Thoracic aorta (tissue), 2 donors: ENCODE measurements around the gene PDLIM4. TPM values are rescaled to one million over a fixed set of nuclear protein-coding genes. Genes with fewer than 3 reads are reported as not detected.

ENCODE experiments used
- ATAC-seq: fragments of 150-250 bp; one replicate; pipeline ENCODE4 v1.8.0; 2017; ENCODE audit warnings: low read depth; ENCODE audit not compliant: insufficient number of reproducible peaks, low FRiP score
- DNase-seq: peaks from one replicate; pipeline ENCODE4 v3.0.0-alpha.2; 2020; ENCODE audit warnings: low spot score
- H3K27ac ChIP-seq, 2 donors: fragments of 200-600 bp; sonication (generic); 1 replicate in 1 of 2; 2 replicates in 1 of 2; pipeline ENCODE4 v1.5.1; 2016; ENCODE audit warnings: mild to moderate bottlenecking in 2 of 2, moderate library complexity in 2 of 2
- H3K27me3 ChIP-seq: fragments of 200-600 bp; sonication (generic); replicated peaks from 2 replicates; pipeline ENCODE4 v1.6.0; 2016; ENCODE audit warnings: mild to moderate bottlenecking; ENCODE audit not compliant: insufficient read depth
- H3K36me3 ChIP-seq: fragments of 200-600 bp; sonication (generic); one replicate; pipeline ENCODE4 v1.5.1; 2016
- H3K4me1 ChIP-seq, 2 donors: fragments of 200-600 bp; sonication (generic); 1 replicate in 1 of 2; 2 replicates in 1 of 2; pipeline versions ENCODE4 v1.5.1 to v1.6.0; 2016; ENCODE audit warnings: low read depth in 2 of 2, mild to moderate bottlenecking in 1 of 2; ENCODE audit not compliant: control insufficient read depth in 1 of 2
- H3K4me3 ChIP-seq: fragments of 200-600 bp; sonication (generic); 2 replicates; pipeline ENCODE4 v1.5.1; 2016; ENCODE audit warnings: mild to moderate bottlenecking
- H3K9me3 ChIP-seq: fragments of 200-600 bp; sonication (generic); 2 replicates; pipeline ENCODE4 v1.5.1; 2016
- total RNA-seq, 2 donors: library from RNA; depleted of rRNA; stranded (reverse); fragments of >200 nt; gene quantifications; one replicate each; pipeline versions ENCODE4 v1.1.0 to v1.2.3, GENCODE V29; 2016
- TF ChIP-seq, protein P1 (sequence below): fragments of 200-600 bp; sonication (generic); IDR thresholded peaks from one replicate; pipeline ENCODE4 v1.5.1; 2019; ENCODE audit warnings: antibody characterized with exemption

The PDLIM4 gene
- total RNA-seq, 2 donors from 2014 or later, result 50.6 to 81.0 TPM

DNA sequence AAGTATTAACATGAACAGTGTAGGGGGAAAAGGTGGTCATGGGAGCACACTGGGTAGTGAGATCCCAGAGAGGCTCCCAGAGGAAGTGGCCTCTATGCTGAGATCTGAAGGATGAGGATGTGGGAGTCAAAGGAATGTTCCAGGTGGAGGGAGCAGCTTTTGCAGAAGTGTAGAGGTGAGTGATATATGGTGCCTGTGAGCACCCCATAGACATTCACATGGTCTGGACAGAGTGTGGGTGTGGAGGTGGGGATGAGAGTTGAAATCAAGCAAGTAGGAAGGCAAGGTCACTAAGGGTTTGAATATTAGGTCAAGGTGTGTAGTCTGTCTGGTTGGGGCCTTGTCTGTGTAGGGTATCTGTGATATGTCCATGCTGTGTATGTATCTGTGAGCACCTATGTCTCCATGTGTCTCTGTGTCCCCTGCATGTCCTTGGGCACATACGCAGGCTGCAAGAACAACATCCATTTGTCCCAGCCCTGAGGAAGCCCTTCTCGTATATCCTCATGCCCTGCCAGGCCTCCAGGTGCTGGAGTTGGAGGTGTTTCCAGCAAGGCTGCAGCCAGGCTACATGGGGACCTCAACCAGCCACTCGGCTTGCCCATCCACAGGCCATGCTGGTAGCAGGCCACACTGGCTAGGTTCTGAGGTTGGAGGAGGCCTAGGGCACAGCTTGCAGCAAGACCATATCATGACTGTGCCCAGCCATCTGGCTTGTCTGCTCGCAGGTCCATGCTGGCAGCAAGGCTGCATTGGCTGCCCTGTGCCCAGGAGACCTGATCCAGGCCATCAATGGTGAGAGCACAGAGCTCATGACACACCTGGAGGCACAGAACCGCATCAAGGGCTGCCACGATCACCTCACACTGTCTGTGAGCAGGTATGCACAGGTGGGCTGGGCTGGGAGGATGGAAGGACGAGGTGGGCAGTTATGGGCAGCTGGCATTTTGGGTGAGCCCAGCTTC, 4.7 kb downstream of the PDLIM4 start:
- Histone ChIP-seq H3K36me3 (no peaks in the 10 kb centered on the region), H3K4me3 (no peak overlapping the region), H3K9me3 (no peaks in the 10 kb centered on the region), H3K27ac (peak overlapping the region in 1 of 2 donors; percentile 98), H3K4me1 (peaks cover 29 to 74% of the 10 kb centered on the region in 2 donors), H3K27me3 (no peaks in the 10 kb centered on the region)
- ATAC-seq (no peak), DNase-seq (no peak)
- TF ChIP-seq, protein P1, sequence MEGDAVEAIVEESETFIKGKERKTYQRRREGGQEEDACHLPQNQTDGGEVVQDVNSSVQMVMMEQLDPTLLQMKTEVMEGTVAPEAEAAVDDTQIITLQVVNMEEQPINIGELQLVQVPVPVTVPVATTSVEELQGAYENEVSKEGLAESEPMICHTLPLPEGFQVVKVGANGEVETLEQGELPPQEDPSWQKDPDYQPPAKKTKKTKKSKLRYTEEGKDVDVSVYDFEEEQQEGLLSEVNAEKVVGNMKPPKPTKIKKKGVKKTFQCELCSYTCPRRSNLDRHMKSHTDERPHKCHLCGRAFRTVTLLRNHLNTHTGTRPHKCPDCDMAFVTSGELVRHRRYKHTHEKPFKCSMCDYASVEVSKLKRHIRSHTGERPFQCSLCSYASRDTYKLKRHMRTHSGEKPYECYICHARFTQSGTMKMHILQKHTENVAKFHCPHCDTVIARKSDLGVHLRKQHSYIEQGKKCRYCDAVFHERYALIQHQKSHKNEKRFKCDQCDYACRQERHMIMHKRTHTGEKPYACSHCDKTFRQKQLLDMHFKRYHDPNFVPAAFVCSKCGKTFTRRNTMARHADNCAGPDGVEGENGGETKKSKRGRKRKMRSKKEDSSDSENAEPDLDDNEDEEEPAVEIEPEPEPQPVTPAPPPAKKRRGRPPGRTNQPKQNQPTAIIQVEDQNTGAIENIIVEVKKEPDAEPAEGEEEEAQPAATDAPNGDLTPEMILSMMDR, result no peak

- ATAC-seq (no peak), DNase-seq (no peak)
- peaks cover 29 to 77% of the 10 kb centered on the region in 2 donors for H3K4me1 ChIP-seq
These were observed 5.5 kb downstream of the PDLIM4 start for GRCh38 chr5:132262882-132263547.

GRCh38 chr5:132263548-132264261, 6.2 kb downstream of the PDLIM4 start:
- Histone ChIP-seq H3K9me3 (no peaks in the 10 kb centered on the region), H3K4me1 (peaks cover 29 to 78% of the 10 kb centered on the region in 2 donors)

More at GRCh38 chr5:132262882-132263547, 5.5 kb downstream of the PDLIM4 start:
- TF ChIP-seq, protein P1, result no peak
- Histone ChIP-seq H3K9me3 (no peaks in the 10 kb centered on the region), H3K27ac (peak overlapping the region; percentile 90 to 97), H3K27me3 (no peaks in the 10 kb centered on the region), H3K4me3 (no peak overlapping the region), H3K36me3 (no peaks in the 10 kb centered on the region)

GRCh38 chr5:132264546-132265335, 7.2 kb downstream of the PDLIM4 start:
- DNase-seq, result no peak
- H3K27me3 ChIP-seq, result no peaks in the 10 kb centered on the region
- peak overlapping the region; percentile 90 to 97 for H3K27ac ChIP-seq
- TF ChIP-seq, protein P1, result no peak
- no peaks in the 10 kb centered on the region for H3K36me3 ChIP-seq
- H3K9me3 ChIP-seq, result no peaks in the 10 kb centered on the region
- no peak for ATAC-seq
- no peak overlapping the region for H3K4me3 ChIP-seq
- H3K4me1 ChIP-seq, result peaks cover 29 to 67% of the 10 kb centered on the region in 2 donors

More at GRCh38 chr5:132263548-132264261, 6.2 kb downstream of the PDLIM4 start:
- Histone ChIP-seq H3K27me3 (no peaks in the 10 kb centered on the region), H3K4me3 (no peak overlapping the region), H3K36me3 (no peaks in the 10 kb centered on the region), H3K27ac (peak overlapping the region; percentile 90 to 97)
- TF ChIP-seq, protein P1, result no peak
- DNase-seq (peak; percentile 80), ATAC-seq (no peak)
